GM18870 (cell line): ENCODE measurements around the gene MAD1L1.

Experiments
- ATAC-seq: cut with Tn5 transposase; IDR thresholded peaks from one replicate; pipeline ENCODE4 v1.9.1; 2021; ENCODE audit warnings: moderate library complexity; ENCODE audit not compliant: unreplicated experiment

The MAD1L1 gene

DNA sequence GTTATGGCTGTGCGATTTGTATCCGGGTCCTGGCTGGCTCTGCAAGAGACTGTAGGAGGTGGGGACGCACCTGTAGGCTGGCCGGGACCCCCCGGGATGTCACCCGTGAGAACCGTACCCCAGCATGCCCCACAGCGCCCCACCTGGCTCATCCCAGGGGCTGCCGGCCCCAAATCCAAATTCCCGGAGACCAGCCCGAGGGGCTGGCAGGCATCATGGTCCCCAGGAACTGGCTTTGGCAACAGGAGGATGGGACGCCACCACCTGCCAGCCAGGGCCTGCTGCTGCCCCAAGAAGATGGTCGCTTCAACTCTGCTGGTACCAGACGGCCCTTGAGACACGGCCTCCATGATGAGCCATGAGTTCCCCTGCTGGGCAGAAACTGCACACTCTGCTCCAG, 323.3 kb downstream of the MAD1L1 start:
- no peak for ATAC-seq

DNA sequence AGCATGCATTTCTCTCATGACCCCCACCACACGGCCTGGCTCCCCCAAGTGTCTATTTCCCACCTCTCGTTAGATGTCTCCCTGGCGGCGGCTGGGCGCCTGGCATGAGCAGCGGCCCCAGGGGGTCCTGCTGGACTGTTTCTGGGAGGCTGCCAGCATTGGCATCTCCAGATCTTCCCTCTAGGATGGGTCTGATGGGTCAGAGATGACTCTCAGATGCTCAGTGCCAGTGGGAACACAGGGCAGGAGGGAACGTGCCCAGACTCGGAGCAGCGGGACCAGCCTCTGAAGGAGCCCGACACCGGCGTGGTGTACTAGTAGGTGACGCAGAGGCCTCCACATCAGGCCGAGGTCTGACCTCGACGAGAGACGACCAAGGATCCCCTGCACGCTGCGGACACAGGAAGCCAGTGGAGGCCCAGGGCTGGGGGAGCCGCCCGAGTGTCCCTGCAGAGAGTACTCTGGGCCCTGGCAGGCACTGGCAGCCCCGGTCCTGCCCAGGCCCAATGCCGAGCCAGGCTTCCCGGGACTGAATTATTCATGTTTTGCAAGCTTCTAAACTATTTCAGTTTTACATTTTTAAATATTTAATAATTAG, 323.8 kb downstream of the MAD1L1 start:
- no peak for ATAC-seq

GRCh38 chr7:1907751-1908365, 324.9 kb downstream of the MAD1L1 start:
- ATAC-seq, result no peak

DNA sequence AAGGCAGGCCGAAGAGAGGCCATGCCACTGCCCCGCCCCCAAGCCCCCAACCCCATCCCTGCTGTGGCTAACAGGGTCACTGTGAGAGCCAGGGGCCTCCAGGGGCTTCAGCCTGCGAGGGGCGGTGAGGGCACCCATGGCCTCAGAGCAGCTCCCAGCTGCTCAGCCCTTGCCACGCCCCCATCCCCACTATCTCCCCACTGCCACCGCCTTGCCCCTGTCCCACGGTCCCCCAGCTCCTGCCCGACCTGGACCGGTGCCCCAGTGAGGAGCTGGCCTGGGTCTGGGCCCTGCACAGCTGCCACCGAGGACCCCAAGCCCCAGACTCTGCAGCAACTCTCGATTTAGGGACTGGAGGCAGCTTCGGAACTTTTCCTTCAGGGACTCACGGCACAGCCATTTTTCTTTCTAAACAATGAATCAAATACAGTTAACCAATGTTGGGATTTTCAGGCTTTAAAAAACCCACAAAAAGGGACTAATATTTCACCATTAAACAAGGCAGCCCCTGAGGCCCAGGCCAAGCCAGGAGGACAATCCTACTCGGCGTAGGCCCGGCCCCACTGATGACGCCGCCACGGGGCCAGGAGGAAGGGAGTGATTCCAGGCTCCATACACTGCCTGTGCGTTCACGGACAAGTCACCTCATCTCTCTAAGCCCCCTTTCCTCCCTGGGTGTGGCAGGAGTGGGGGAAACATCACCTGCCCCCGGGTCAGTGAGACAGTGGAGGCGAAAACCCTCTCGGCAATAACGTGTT, 325.6 kb downstream of the MAD1L1 start:
- ATAC-seq, result no peak

DNA sequence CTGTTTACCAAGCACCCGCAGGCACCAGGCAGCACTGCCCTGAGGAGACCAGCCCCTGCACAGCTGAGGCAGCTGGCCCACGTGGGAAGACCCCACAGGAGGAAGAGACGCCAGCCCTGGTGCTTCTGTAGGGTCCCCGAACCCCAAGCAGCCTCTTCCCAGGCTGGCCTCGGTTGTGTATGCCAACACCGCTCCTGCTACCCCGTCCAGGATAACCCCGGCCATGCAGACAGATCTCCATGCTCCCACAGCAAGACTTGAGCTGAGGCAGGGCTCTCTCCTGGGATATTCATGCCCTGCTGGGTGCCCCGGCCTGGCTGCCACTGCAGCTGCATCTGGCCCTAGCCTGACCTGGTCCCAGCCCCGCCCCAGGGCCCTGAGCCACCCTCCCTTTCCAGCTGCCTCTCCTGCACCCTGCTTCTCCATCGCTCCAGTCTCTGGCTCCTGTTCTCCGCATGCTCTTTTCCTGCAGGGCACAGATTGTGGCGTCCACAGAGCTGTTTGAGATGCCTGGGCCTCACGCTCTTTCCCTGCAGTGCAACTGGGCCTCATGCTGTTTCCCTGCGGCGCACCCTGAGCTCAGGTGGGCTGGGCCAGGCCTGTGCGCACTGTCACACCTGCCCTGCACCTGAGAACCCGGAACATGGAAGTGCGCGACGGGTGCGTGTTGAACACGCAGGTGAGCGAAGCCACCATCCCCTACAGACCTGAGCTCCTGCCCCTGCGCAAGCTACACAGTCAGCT, 326.5 kb downstream of the MAD1L1 start:
- no peak for ATAC-seq

DNA sequence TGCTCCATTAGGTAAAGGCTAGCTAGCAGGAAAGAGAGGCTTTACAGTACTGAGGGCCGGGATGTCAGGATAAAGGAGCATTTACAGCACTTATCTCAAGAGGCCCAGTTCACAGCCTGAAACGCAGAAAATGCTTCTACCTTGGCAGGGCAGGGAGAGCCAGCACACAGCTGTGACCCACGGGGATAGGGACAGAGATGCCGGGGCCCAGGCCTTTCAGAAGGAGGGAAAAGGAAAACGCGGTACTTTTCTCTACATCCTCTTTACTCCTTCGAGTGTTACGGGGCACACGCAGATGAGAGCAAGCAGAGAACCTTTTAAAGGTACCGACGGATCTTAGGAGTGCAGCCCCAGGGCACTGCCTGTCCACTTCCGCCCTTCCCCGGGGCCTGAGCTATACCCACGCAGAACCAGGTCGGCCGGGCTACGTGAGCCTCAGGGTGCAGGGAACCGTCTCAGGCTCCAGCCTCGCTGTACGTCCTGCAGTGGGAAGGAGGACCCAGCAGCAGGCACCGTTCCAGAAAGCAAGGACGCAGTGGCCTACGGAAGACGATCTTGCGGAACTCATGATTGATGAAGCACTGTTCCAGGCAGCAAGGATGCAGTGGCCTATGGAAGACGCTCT, 330.4 kb downstream of the MAD1L1 start:
- no peak for ATAC-seq

DNA sequence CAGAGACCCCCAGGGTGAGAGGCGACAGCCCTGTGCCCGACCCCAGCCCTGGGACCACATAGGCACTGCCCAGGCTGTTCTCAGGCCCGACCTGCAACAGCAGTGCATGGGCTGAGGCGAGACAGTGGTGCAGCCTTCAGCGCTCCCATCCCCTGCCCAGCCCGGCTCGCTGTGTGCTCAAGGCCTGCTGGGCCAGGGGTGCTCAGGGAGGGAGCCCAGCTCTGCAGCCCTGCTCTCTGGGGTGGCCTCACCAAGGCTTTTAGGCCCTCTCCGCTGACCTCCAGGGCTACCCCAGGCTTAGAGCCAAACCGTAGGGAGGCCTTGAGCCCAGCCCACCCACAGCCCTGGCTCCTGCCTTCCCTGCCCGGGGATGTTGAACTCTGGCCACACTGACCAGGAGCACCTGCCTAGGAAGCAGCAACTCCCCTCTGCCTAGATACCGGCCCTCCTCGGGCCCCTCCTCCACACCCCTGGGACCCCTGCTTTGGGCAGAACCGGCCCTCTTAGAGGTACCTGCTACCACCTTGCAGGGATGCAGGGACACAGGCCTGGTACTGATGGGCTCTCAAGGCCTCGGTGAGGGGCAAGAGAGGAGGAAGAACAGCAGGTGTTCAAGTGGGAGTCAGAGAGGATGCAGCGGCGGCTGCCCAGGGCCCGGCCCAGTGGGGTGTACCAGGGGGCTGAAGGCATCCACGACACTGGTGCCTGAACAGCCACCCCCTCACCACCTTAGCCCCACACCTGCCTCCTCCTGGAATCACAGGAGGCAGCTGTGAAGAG, 331.1 kb downstream of the MAD1L1 start:
- no peak for ATAC-seq

DNA sequence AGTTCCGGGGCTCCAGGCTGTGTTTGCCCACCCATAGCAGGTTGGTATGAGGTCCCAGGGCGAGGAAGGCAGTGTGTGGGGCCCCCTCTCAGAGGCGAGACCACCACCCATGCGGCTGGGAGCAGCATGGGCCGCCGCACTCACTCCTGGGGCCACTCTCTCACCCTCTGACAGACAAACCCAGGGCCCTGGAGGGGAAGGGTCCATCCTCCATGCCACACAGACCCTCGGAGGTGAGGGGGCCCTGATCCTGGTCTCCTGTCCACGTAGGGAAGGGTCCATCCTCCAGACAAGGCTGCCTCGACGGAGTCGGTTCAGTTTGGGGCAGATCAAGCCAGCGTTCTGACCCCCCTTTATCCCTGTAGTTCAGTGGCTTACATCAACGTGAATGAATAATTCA, 331.9 kb downstream of the MAD1L1 start:
- ATAC-seq, result no peak

DNA sequence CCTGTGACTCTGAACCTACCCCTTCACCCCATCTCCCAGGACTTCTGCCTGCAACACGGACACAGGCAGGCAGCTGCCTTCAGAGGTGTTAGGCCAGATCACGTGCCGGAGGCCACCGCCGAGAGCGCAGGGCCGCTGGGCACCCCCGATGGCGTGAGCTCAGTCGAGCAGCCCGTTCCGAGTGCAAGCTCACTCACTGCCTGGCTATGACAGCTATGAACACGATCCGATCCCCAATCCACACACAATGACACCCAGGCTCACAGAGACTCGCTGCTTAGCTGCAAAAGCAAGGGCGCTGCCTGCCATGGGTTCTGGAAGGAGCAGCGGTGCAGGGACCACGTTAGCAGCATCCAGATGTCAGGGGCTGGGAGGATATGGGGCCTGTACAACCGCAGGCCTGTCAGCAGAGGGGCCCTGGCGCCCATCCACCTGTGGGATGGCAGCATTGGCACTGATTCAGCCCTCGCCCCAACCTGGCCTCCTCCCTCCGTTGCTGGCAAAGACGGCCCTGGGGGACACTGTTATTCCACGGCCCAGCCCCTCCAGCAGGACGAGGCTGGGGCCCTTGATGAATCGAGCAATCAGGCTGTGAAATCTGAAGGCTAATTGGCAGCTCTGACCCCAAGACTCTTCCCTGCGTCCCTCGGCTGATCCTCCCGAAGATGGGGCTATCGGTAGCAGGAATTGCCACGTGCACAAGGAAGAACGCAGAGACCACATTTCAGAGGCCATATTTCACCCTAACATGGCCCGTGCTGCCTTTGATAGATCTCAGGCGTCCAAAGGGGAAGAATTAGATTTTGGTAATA, 332.6 kb downstream of the MAD1L1 start:
- no peak for ATAC-seq

DNA sequence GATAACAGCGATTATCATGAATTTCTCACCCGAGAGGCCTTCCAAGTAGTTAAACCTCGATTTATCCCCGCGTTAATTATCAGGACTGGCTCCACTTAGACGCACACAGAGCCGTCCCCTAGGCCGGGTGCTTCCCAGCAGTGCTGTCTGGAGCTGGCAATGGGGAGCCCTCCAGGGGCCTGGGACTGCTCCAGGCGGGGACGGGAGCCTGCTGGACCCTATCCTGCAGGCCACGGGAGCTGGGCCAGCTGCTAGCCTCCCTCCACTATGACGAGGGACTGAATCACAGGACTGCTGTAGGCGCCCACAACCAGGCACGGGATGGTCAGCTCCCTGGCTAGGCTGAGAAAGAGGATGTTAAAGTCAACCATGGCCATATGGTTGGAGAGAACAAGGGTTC, 333.5 kb downstream of the MAD1L1 start:
- ATAC-seq, result no peak

GRCh38 chr7:1898628-1899185, 334.0 kb downstream of the MAD1L1 start:
- no peak for ATAC-seq

DNA sequence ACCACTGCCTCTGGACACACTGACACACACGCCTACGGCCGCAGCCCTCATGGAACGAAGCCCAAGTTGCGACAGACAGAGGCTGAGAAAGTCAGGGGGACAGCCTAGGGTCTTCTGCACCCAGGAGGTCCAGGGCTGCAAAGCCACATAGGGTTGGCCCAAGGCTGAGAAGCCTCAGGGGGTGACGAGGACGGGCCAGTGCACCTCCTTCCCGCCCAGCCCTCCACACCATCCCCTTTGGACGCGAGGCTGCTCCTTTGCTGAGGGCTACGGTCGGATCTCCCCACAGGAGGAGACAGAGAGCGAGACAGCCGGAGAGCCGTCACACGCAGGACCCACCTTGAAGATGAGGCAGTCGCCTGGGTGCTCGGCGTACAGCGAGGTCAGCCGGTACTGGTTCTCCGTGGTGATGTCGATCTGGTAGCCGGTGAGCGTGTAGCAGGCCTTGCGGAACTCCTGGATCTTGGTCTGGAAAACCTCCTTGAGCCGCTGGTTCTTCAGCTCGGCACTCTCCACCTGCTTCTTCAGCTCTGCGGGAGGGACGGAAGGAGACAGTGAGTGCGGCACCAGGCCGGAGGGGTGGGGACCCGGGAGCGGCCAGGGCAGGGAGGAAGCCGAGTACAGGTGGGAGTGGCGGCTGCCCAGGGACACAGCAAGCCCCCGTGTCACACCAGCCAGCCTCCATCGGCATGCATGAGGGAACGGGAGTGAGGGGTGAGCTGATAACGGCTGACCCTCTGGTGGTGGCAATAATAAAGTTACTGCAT, 334.7 kb downstream of the MAD1L1 start:
- no peak for ATAC-seq

- ATAC-seq, result no peak
These were observed 335.5 kb downstream of the MAD1L1 start for GRCh38 chr7:1897076-1897860.

DNA sequence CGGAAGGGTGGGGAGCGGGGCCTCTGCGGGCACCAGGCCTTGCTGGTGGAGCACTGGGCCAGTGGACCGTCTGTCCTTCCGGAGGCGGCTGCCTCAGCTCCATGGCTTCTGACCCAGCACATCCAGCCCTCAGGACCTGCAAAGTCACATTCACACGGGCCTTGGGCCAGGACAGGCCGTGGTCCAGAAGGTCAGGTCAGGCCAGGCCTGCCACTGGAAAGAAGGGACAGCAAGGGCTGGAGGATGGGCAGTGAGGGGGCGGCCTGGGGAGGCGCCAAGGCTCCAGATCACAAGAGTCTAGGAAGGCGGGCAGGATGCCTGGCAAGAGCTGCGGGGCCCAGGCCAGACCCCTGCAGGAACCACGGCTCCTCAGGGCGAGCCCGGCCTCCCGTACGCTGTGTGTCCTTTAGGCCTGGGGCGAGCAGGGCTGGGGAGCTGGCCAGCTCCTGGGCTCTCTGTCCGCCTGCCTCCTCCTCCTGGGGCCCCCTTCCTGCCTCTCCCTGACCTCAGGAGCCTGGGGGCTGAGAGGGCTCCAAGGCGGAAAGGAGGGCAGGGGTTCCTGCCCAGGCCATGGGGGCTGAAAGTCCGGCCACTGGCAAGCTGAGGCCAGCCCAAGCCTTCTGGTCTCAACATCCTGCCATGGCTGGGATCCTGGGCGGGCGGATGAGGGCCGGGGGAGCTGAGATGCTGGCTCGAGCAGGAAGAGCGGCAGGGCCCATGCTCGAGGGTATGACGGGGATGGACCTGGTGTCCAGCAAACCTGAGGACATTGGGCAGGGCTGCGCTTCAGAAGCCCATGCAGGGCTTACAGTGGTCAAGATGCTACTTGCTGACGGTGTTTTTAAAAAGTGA, 336.9 kb downstream of the MAD1L1 start:
- no peak for ATAC-seq

DNA sequence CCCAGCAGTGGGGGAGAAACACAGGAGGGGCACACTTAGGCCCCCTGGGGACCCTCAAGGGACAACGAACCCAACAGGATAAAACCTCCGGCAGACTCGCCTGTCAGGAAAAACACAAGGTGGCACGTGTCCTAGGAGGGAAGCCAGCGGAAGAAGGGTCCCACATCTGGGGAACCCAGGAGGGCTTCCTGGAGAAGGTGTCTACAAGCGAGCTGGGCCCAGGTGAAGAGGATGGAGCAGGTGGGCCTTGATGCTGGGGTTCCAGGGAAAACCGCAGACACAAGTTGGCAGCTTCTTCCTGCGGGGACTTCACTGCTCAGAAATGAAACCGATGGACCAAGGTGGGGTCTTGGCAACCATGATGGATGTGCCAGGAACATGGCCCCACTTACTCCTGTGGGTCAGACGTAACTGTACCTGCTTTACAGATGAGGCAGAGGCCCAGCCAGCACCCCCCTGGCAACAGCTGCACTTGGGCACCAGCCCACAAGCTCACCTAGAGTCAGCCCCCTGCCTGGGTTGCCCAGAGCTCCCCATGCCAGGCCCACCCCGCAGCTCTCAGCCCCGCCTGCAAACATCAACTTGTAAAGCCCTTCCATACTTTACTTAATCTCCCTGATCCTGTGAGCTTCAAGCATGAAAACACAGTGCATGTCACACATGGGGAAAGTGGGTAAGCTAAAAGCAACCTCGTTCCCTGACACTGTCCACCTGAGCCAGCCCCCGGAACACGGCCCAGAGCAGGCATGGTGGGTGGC, 337.7 kb downstream of the MAD1L1 start:
- ATAC-seq, result no peak

DNA sequence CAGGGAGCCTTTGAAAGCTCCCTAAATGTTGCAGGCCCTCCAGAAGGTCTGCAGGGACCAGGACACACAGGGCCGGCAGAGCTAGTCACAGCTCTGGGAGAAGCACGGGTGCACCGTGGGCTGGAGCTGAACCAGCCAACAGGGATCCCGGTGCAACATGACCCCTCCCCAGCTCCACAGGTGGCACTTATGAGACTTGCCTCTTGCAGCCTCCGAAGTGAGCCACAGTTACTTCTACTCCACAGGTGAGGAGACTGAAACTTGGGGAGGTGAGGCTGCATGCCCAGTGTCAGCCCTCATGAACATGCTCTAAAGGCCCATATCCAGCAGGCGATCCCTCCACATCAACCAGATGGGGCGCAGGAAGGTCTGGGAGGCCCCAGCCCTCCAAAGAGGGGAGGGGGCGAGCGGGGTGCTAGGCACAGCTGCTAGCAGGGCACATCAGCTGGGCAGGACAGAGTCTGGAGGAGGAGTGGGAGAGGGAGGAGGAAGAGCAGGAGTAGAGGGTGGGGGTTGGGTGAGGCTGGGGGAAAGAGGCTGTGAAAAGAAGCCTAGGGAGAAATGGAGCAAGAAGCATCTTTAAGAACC, 338.3 kb downstream of the MAD1L1 start:
- no peak for ATAC-seq
